IMR-90 (cell line): ENCODE measurements around the gene NTSR1. TPM values are rescaled to one million over a fixed set of nuclear protein-coding genes. Genes with fewer than 3 reads are reported as not detected.

Source experiments
- ATAC-seq: fragments of 200-7000 bp; cut with Tn5 transposase; 2 replicates; pipeline ENCODE4 v1.9.1; 2020; ENCODE audit warnings: low read depth, mild to moderate bottlenecking, moderate library complexity
- BruUV-seq: library from RNA; stranded (reverse); fragments of 400-500 nt; replicated peaks from 2 replicates; lab custom pipeline; 2021; lab: Mats Ljungman, UMichigan
- CTCF ChIA-PET: fragments of 300-600 bp; formaldehyde crosslinking; extraction: SDS; loops from one replicate; lab custom pipeline; 2021; ENCODE audit warnings: antibody characterized with exemption; lab: Yijun Ruan, JAX
- POLR2A ChIA-PET: fragments of 300-600 bp; sonication (Branson Sonifier 250); formaldehyde crosslinking; loops from one replicate; lab custom pipeline; 2022; ENCODE audit warnings: antibody characterized with exemption; ENCODE audit not compliant: unreplicated experiment; lab: Charles Lee
- DNase-seq: peaks from one replicate; pipeline ENCODE4 v3.0.0; 2013
- H2AFZ ChIP-seq: replicated peaks from 2 replicates; pipeline ENCODE3; 2013; ENCODE audit warnings: low read length, mild to moderate bottlenecking; ENCODE audit not compliant: poor library complexity
- H2AK5ac ChIP-seq: 2 replicates; pipeline ENCODE4 v1.6.1; 2013; ENCODE audit warnings: low read depth, low read length, inconsistent platforms
- H2AK9ac ChIP-seq: replicated peaks from 2 replicates; pipeline ENCODE3; 2013; ENCODE audit warnings: mild to moderate bottlenecking, low read depth, low read length, moderate library complexity; ENCODE audit not compliant: poor library complexity
- H2BK120ac ChIP-seq: 2 replicates; pipeline ENCODE4 v1.6.1; 2013; ENCODE audit warnings: low read depth, low read length, inconsistent platforms
- H2BK15ac ChIP-seq: 3 replicates; pipeline ENCODE4 v1.6.1; 2013; ENCODE audit warnings: low read depth, low read length, inconsistent platforms
- H2BK20ac ChIP-seq: 2 replicates; pipeline ENCODE4 v1.6.1; 2013; ENCODE audit warnings: low read depth, mild to moderate bottlenecking, inconsistent platforms, low read length, moderate library complexity
- H2BK5ac ChIP-seq: 2 replicates; pipeline ENCODE4 v1.6.1; 2013; ENCODE audit warnings: mild to moderate bottlenecking, low read depth, low read length, inconsistent platforms; ENCODE audit not compliant: poor library complexity, severe bottlenecking
- H3K14ac ChIP-seq: replicated peaks from 2 replicates; pipeline ENCODE4 v1.6.1; 2013; ENCODE audit warnings: low read depth, low read length, inconsistent platforms
- H3K18ac ChIP-seq: 2 replicates; pipeline ENCODE4 v1.6.1; 2013; ENCODE audit warnings: low read depth, low read length, control low read depth
- H3K23ac ChIP-seq: 2 replicates; pipeline ENCODE4 v1.6.1; 2013; ENCODE audit warnings: low read depth, low read length, inconsistent platforms
- H3K27ac ChIP-seq: 2 replicates; pipeline ENCODE4 v1.5.1; 2013; ENCODE audit warnings: mild to moderate bottlenecking, control low read depth, low read length; ENCODE audit not compliant: insufficient read depth
- H3K27me3 ChIP-seq: 2 replicates; pipeline ENCODE4 v1.6.1; 2013; ENCODE audit warnings: low read length; ENCODE audit not compliant: control insufficient read depth, insufficient read depth
- H3K36me3 ChIP-seq: 2 replicates; pipeline ENCODE4 v1.6.1; 2013; ENCODE audit warnings: low read length, mixed read lengths; ENCODE audit not compliant: control insufficient read depth, insufficient read depth
- H3K4ac ChIP-seq: 2 replicates; pipeline ENCODE4 v1.6.1; 2013; ENCODE audit warnings: low read depth, low read length, inconsistent platforms
- H3K4me1 ChIP-seq: 2 replicates; pipeline ENCODE4 v1.6.1; 2013; ENCODE audit warnings: low read length, mixed read lengths; ENCODE audit not compliant: control insufficient read depth, insufficient read depth
- H3K4me2 ChIP-seq: 2 replicates; pipeline ENCODE4 v1.6.1; 2013; ENCODE audit warnings: low read depth, mild to moderate bottlenecking, control low read depth, low read length, moderate library complexity
- H3K4me3 ChIP-seq: 2 replicates; pipeline ENCODE4 v1.5.1; 2013; ENCODE audit warnings: low read depth, mild to moderate bottlenecking, control low read depth, low read length, moderate library complexity; ENCODE audit not compliant: insufficient read depth
- H3K56ac ChIP-seq: 2 replicates; pipeline ENCODE4 v1.6.1; 2013; ENCODE audit warnings: low read length, inconsistent platforms; ENCODE audit not compliant: insufficient read depth; ENCODE audit errors: extremely low read depth
- H3K79me1 ChIP-seq, 2 experiments: 2 replicates each; pipeline ENCODE4 v1.6.1; 2013; ENCODE audit warnings: low read length in 2 of 2, inconsistent platforms in 1 of 2, low read depth in 1 of 2
- H3K9ac ChIP-seq: 2 replicates; pipeline ENCODE4 v1.6.1; 2013; ENCODE audit warnings: low read depth, low read length, control low read depth
- H3K9me1 ChIP-seq: 2 replicates; pipeline ENCODE4 v1.6.1; 2013; ENCODE audit warnings: low read length, inconsistent platforms; ENCODE audit not compliant: insufficient read depth
- H3K9me3 ChIP-seq: 2 replicates; pipeline ENCODE4 v1.6.1; 2013; ENCODE audit warnings: low read length; ENCODE audit not compliant: control insufficient read depth, insufficient read depth
- H4K20me1 ChIP-seq: 2 replicates; pipeline ENCODE4 v1.6.1; 2013; ENCODE audit warnings: low read length, inconsistent platforms; ENCODE audit not compliant: insufficient read depth
- H4K5ac ChIP-seq: 2 replicates; pipeline ENCODE4 v1.6.1; 2013; ENCODE audit warnings: mild to moderate bottlenecking, low read depth, low read length, control low read depth
- H4K8ac ChIP-seq, 2 experiments: 2 replicates each; pipeline ENCODE4 v1.6.1; 2013; ENCODE audit warnings: low read depth in 2 of 2, low read length in 2 of 2, control low read depth in 1 of 2, inconsistent platforms in 1 of 2
- H4K91ac ChIP-seq: 2 replicates; pipeline ENCODE4 v1.6.1; 2013; ENCODE audit warnings: low read depth, low read length, inconsistent platforms; ENCODE audit not compliant: insufficient read depth
- MAFK ChIP-seq: IDR thresholded peaks from 2 replicates; pipeline ENCODE4 v1.6.1; 2012; ENCODE audit warnings: low read depth, low read length, improper control_type of control experiment
- WGBS, 2 experiments: methylation state at CpG; one replicate each; pipeline versions ENCODE4 v1.1.5 to v1.1.7; 2013; ENCODE audit warnings: missing lambda C conversion rate in 2 of 2; ENCODE audit not compliant: insufficient read length in 1 of 2; ENCODE audit errors: extremely low coverage in 2 of 2; 5-methylcytosine and 5-hydroxymethylcytosine counted together
- dilution Hi-C: fragments of 300-500 bp; cut with HindIII; formaldehyde crosslinking; loops from one replicate; pipeline ENCODE4 v1.14.3; 2018; ENCODE audit warnings: low sequenced_read_pairs; ENCODE audit not compliant: unreplicated experiment
- in situ Hi-C: fragments of 300-500 bp; cut with MboI; formaldehyde crosslinking; loops from 3 replicates; pipeline ENCODE4 v1.14.3; 2019; ENCODE audit warnings: low sequenced_read_pairs, inconsistent platforms, mixed read lengths
- intact Hi-C: fragments of 100-400 bp; cut with micrococcal nuclease; formaldehyde crosslinking; loops from 2 replicates; pipeline ENCODE4 v1.10.0; 2022
- polyA plus RNA-seq, 3 experiments: library from polyadenylated mRNA; depleted of rRNA; stranded (reverse); fragments of >200 nt; gene quantifications; 2 replicates each; pipeline ENCODE4 v1.2.3, GENCODE V29; 2012; ENCODE audit warnings: low replicate concordance in 1 of 3
- total RNA-seq: library from RNA; depleted of rRNA; stranded (reverse); fragments of >200 nt; gene quantifications from 2 replicates; pipeline ENCODE4 v1.2.3, GENCODE V29; 2012

The NTSR1 gene
- total and polyA plus RNA-seq, 2 of the 4 experiments (the other 2 are of a cell fraction) = 0.54 to 1.8 TPM

- Histone ChIP-seq H4K20me1 (no peaks in the 10 kb centered on the region), H3K9ac (no peak overlapping the region), H2BK120ac (no peak overlapping the region), H3K23ac (no peak overlapping the region), H3K36me3 (no peaks in the 10 kb centered on the region), H3K9me1 (no peaks in the 10 kb centered on the region), H2BK20ac (no peak overlapping the region), H4K5ac (no peak overlapping the region), H3K9me3 (no peaks in the 10 kb centered on the region), H3K14ac (no peak overlapping the region), H3K27ac (no peak overlapping the region), H2AK5ac (no peak overlapping the region), H2BK5ac (no peak overlapping the region), H3K79me1 (no peaks in the 10 kb centered on the region), H4K8ac (no peak overlapping the region), H2AK9ac (no peak overlapping the region), H3K4me1 (no peaks in the 10 kb centered on the region), H3K4me2 (no peak overlapping the region), H3K18ac (no peak overlapping the region), H3K56ac (no peak overlapping the region), H2BK15ac (no peak overlapping the region), H3K4me3 (no peak overlapping the region), H3K27me3 (peaks cover 36% of the 10 kb centered on the region), H2AFZ (no peak overlapping the region), H3K4ac (no peak overlapping the region), H4K91ac (no peak overlapping the region)
- no peak for TF ChIP-seq MAFK
- ATAC-seq (no peak), DNase-seq (no peak)
- in situ Hi-C loops (loop anchor here (25.0 kb wide), 1 partner anchor 319 kb away; the partner anchor contains the start of gene BHLHE23), intact Hi-C loops (no loop called here), dilution Hi-C loops (no loop called here)
- BruUV-seq = no TSS peak
- 79% methylated on average over 11 of the region's 22 CpGs; no CpG with 5 or more reads in 1 of the 2 experiments for WGBS, 2 experiments
- POLR2A ChIA-PET = no interaction called here
- CTCF ChIA-PET = no interaction called here
Observed at GRCh38 chr20:62692801-62693523, 15.7 kb upstream of the NTSR1 start.
